ENCODE measurements around the gene KRT3. TPM values are rescaled to one million over a fixed set of nuclear protein-coding genes. Genes with fewer than 3 reads are reported as not detected.

KRT3 gene
- total RNA-seq, 1 experiment from 2014 or later: not detected

DNA sequence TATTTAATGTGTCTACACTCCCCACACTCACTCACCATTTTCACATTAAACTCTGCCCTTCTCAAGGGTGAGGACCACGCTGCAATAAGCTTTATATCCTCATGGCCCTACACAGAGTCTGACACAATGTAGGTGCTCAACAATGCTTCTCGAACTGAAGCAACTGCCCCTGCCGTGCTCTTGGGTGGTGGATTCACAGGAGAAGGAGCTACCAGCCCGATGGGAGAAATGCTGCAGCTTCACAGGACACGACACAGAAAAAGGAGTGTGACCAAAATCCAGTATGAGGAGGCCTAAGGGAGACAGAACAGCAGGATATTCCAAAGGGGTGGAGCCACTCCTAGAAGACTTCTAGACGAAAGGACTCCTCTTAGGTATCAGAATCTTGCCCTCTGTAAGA lies 6.5 kb upstream of the KRT3 start:
- H3K9ac ChIP-seq (ENCODE audit: low read length): no peak overlapping the region
- BruUV-seq (replicated peaks): no TSS peak
- no peaks in the 10 kb centered on the region for H3K79me2 ChIP-seq (ENCODE audit: insufficient read depth, low read length)
- ChIA-PET RAD21 (ENCODE audit: low non-redundant PET in 1 of 2, low total read pairs in 2 of 2, uncharacterized antibody in 2 of 2, unreplicated experiment in 2 of 2) (no interaction called here), POLR2A (no interaction called here), CTCF (no interaction called here)
- DNase-seq (ENCODE audit: low read depth, low spot score): no peak
- intact Hi-C loops (cut with micrococcal nuclease): no loop called here
- no peak overlapping the region for H3K27ac ChIP-seq (ENCODE audit: low read depth, low read length)
- H3K36me3 ChIP-seq (ENCODE audit: control insufficient read depth in 1 of 2, insufficient read depth in 2 of 2, low read length in 2 of 2): no peaks in the 10 kb centered on the region
- H3K4me3 ChIP-seq (replicated peaks in 1 of 2; ENCODE audit: low read depth in 1 of 2, low read length in 2 of 2): no peak overlapping the region
- no peak for TF ChIP-seq YY1 (IDR thresholded peaks at IDR 0.05; ENCODE audit: extremely low read depth, insufficient replicate concordance, low read depth, low read length)
- no peak for TF ChIP-seq CEBPB (IDR thresholded peaks at IDR 0.05; ENCODE audit: low read depth)
- no peak for TF ChIP-seq EGR1 (IDR thresholded peaks at IDR 0.05; ENCODE audit: low read depth)
- no peak for TF ChIP-seq ZNF274 (IDR thresholded peaks at IDR 0.05; ENCODE audit: low read depth, low read length)
- no peak for TF ChIP-seq RAD21 (IDR thresholded peaks at IDR 0.05; ENCODE audit: low read depth)
- TF ChIP-seq JUND (IDR thresholded peaks at IDR 0.05): no peak
- no peak for TF ChIP-seq SRF (IDR thresholded peaks at IDR 0.05; ENCODE audit: low read depth)
- TF ChIP-seq, protein P1, sequence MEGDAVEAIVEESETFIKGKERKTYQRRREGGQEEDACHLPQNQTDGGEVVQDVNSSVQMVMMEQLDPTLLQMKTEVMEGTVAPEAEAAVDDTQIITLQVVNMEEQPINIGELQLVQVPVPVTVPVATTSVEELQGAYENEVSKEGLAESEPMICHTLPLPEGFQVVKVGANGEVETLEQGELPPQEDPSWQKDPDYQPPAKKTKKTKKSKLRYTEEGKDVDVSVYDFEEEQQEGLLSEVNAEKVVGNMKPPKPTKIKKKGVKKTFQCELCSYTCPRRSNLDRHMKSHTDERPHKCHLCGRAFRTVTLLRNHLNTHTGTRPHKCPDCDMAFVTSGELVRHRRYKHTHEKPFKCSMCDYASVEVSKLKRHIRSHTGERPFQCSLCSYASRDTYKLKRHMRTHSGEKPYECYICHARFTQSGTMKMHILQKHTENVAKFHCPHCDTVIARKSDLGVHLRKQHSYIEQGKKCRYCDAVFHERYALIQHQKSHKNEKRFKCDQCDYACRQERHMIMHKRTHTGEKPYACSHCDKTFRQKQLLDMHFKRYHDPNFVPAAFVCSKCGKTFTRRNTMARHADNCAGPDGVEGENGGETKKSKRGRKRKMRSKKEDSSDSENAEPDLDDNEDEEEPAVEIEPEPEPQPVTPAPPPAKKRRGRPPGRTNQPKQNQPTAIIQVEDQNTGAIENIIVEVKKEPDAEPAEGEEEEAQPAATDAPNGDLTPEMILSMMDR (IDR thresholded peaks at IDR 0.05 in 2 of 3, conservative IDR thresholded peaks at IDR 0.05 in 1 of 3; ENCODE audit: borderline replicate concordance in 1 of 3, insufficient read depth in 1 of 3, low read depth in 2 of 3, low read length in 2 of 3): no peak
- TF ChIP-seq, protein P2, sequence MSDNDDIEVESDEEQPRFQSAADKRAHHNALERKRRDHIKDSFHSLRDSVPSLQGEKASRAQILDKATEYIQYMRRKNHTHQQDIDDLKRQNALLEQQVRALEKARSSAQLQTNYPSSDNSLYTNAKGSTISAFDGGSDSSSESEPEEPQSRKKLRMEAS (IDR thresholded peaks at IDR 0.05): no peak
- no peak for TF ChIP-seq EZH2phosphoT487 (IDR thresholded peaks at IDR 0.05; ENCODE audit: borderline replicate concordance)
- TF ChIP-seq POLR2A (IDR thresholded peaks at IDR 0.05; ENCODE audit: borderline replicate concordance, extremely low read depth, insufficient read depth, insufficient read length): no peak
- TF ChIP-seq FOSL1 (IDR thresholded peaks at IDR 0.05; ENCODE audit: low read depth): no peak
- TF ChIP-seq, protein P3, sequence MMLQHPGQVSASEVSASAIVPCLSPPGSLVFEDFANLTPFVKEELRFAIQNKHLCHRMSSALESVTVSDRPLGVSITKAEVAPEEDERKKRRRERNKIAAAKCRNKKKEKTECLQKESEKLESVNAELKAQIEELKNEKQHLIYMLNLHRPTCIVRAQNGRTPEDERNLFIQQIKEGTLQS (IDR thresholded peaks at IDR 0.05): no peak
- TF ChIP-seq SP1 (IDR thresholded peaks at IDR 0.05; ENCODE audit: low read depth): no peak
- TF ChIP-seq, protein P4, sequence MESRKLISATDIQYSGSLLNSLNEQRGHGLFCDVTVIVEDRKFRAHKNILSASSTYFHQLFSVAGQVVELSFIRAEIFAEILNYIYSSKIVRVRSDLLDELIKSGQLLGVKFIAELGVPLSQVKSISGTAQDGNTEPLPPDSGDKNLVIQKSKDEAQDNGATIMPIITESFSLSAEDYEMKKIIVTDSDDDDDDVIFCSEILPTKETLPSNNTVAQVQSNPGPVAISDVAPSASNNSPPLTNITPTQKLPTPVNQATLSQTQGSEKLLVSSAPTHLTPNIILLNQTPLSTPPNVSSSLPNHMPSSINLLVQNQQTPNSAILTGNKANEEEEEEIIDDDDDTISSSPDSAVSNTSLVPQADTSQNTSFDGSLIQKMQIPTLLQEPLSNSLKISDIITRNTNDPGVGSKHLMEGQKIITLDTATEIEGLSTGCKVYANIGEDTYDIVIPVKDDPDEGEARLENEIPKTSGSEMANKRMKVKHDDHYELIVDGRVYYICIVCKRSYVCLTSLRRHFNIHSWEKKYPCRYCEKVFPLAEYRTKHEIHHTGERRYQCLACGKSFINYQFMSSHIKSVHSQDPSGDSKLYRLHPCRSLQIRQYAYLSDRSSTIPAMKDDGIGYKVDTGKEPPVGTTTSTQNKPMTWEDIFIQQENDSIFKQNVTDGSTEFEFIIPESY (IDR thresholded peaks at IDR 0.05; ENCODE audit: extremely low read depth, insufficient replicate concordance, low read length): no peak
- no peak for TF ChIP-seq ZFX (IDR thresholded peaks at IDR 0.05)
- TF ChIP-seq ELF1 (IDR thresholded peaks at IDR 0.05; ENCODE audit: borderline replicate concordance, low read depth): no peak
- no peak for TF ChIP-seq EZH2 (IDR thresholded peaks at IDR 0.05)
- TF ChIP-seq CBX3 (IDR thresholded peaks at IDR 0.05; ENCODE audit: low read depth): no peak
- no peak for TF ChIP-seq TCF7L2 (IDR thresholded peaks at IDR 0.05; ENCODE audit: borderline replicate concordance, extremely low read depth, insufficient read depth, insufficient read length)
- no peak overlapping the region for H3K4me2 ChIP-seq (ENCODE audit: low read length)
- H4K20me1 ChIP-seq (ENCODE audit: insufficient read depth): no peaks in the 10 kb centered on the region
- H3K9me3 ChIP-seq (ENCODE audit: control insufficient read depth in 1 of 2, insufficient read depth in 1 of 2, low read depth in 1 of 2, low read length in 2 of 2): no peaks in the 10 kb centered on the region
- H3K4me1 ChIP-seq (ENCODE audit: control insufficient read depth in 1 of 2, insufficient read depth in 2 of 2, low read length in 2 of 2): peaks cover 8 to 33% of the 10 kb centered on the region in 2 experiments; a peak in 3 of 4 replicates
- H2AFZ ChIP-seq (ENCODE audit: low read depth, low read length, poor library complexity, severe bottlenecking): no peak overlapping the region
- no peaks in the 10 kb centered on the region for H3K9me2 ChIP-seq (ENCODE audit: insufficient read depth)
- no peak for ATAC-seq
- H3K27me3 ChIP-seq (ENCODE audit: insufficient read depth, low read length): no peaks in the 10 kb centered on the region

All from HCT116 (cell line).